ENCODE measurements around the gene ZNF14.

The ZNF14 gene

GRCh38 chr19:19737559-19738332 is 4.8 kb upstream of the ZNF14 start:
- H3K27me3 ChIP-seq (ENCODE audit: insufficient read depth, poor library complexity, severe bottlenecking) = no peaks in the 10 kb centered on the region
- TF ChIP-seq REST (IDR thresholded peaks at IDR 0.05; ENCODE audit: insufficient replicate concordance, low read depth) (no peak), CTCF (IDR thresholded peaks at IDR 0.05; ENCODE audit: insufficient read depth, low read length) (no peak), GABPA (IDR thresholded peaks at IDR 0.05; ENCODE audit: low read depth) (no peak), POLR2AphosphoS5 (IDR thresholded peaks at IDR 0.05; ENCODE audit: low read depth) (no peak), SPI1 (IDR thresholded peaks at IDR 0.05; ENCODE audit: borderline replicate concordance, low read depth) (no peak)
- DNase-seq (ENCODE audit: low read depth in 1 of 2, low spot score in 1 of 2) = no peak
- no peak overlapping the region for H3K4me3 ChIP-seq (replicated peaks; ENCODE audit: insufficient read depth, low read length)
- no peak overlapping the region for H3K27ac ChIP-seq (replicated peaks)

GRCh38 chr19:19721896-19722295 is 11.0 kb downstream of the ZNF14 start:
- Histone ChIP-seq H3K4me3 (replicated peaks; ENCODE audit: insufficient read depth, low read length) (no peak overlapping the region), H3K27ac (replicated peaks) (no peak overlapping the region), H3K27me3 (ENCODE audit: insufficient read depth, poor library complexity, severe bottlenecking) (no peaks in the 10 kb centered on the region)
- TF ChIP-seq REST (IDR thresholded peaks at IDR 0.05; ENCODE audit: insufficient replicate concordance, low read depth) = no peak
- TF ChIP-seq GABPA (IDR thresholded peaks at IDR 0.05; ENCODE audit: low read depth) = no peak
- TF ChIP-seq CTCF (IDR thresholded peaks at IDR 0.05; ENCODE audit: insufficient read depth, low read length) = no peak
- no peak for TF ChIP-seq POLR2AphosphoS5 (IDR thresholded peaks at IDR 0.05; ENCODE audit: low read depth)
- TF ChIP-seq SPI1 (IDR thresholded peaks at IDR 0.05; ENCODE audit: borderline replicate concordance, low read depth) = no peak
- no peak for DNase-seq (ENCODE audit: low read depth in 1 of 2, low spot score in 1 of 2)

- TF ChIP-seq POLR2AphosphoS5 (IDR thresholded peaks at IDR 0.05; ENCODE audit: low read depth) (no peak), CTCF (IDR thresholded peaks at IDR 0.05; ENCODE audit: insufficient read depth, low read length) (no peak), REST (IDR thresholded peaks at IDR 0.05; ENCODE audit: insufficient replicate concordance, low read depth) (no peak), SPI1 (IDR thresholded peaks at IDR 0.05; ENCODE audit: borderline replicate concordance, low read depth) (no peak), GABPA (IDR thresholded peaks at IDR 0.05; ENCODE audit: low read depth) (no peak)
Measured at GRCh38 chr19:19719798-19720197, 13.1 kb downstream of the ZNF14 start.

More at GRCh38 chr19:19719798-19720197, 13.1 kb downstream of the ZNF14 start:
- no peak overlapping the region for H3K4me3 ChIP-seq (replicated peaks; ENCODE audit: insufficient read depth, low read length)
- H3K27ac ChIP-seq (replicated peaks) = no peak overlapping the region
- no peaks in the 10 kb centered on the region for H3K27me3 ChIP-seq (ENCODE audit: insufficient read depth, poor library complexity, severe bottlenecking)
- no peak for DNase-seq (ENCODE audit: low read depth in 1 of 2, low spot score in 1 of 2)

All from HL-60 (cell line).